GM12874 (cell line): Measurements from ENCODE around the gene IL31RA.

Experiments used
- CTCF ChIP-seq: IDR thresholded peaks from 2 replicates; pipeline ENCODE4 v1.5.1; 2011; ENCODE audit warnings: low read depth, mild to moderate bottlenecking, control low read depth, low read length, moderate library complexity; ENCODE audit not compliant: insufficient read depth

The IL31RA gene

GRCh38 chr5:55850839-55851674 lies at the start of gene IL31RA:
IL31RA (plus strand) TSS chr5:55851357; CDS start chr5:55851571, 214 bp downstream.
- TF ChIP-seq CTCF = no peak

GRCh38 chr5:55816342-55816741 lies 34.8 kb upstream of the IL31RA start:
- no peak for TF ChIP-seq CTCF

- no peak for TF ChIP-seq CTCF
These were observed 34.1 kb upstream of the IL31RA start for GRCh38 chr5:55817030-55817429.

- TF ChIP-seq CTCF = no peak
These were observed 30.7 kb upstream of the IL31RA start for GRCh38 chr5:55820488-55820887.

- TF ChIP-seq CTCF = no peak
These were observed 29.2 kb upstream of the IL31RA start for GRCh38 chr5:55821731-55822512.

GRCh38 chr5:55823151-55823796 lies 27.9 kb upstream of the IL31RA start:
- no peak for TF ChIP-seq CTCF

GRCh38 chr5:55829956-55830355 lies 21.2 kb upstream of the IL31RA start:
- no peak for TF ChIP-seq CTCF
